Transverse colon (tissue), 4 donors: Measurements from ENCODE around the gene SIGLECL1. TPM values are rescaled to one million over a fixed set of nuclear protein-coding genes. Genes with fewer than 3 reads are reported as not detected.
A peak's percentile ranks its signal among the peaks of the same experiment; 100 is the strongest.
"Not testable (repeated sequence)": the region's sequence is repeated elsewhere in the genome, so short reads cannot be mapped to it uniquely, and the experiment has no call there.

Experiments used
- DNase-seq: peaks from one replicate; pipeline ENCODE4 v3.0.0-alpha.2; 2019
- H3K27ac ChIP-seq, 4 donors: fragments of 200-600 bp; sonication (generic); 2 replicates each; pipeline ENCODE4 v1.5.1; 2016 to 2018; ENCODE audit warnings: inconsistent platforms in 4 of 4
- H3K27me3 ChIP-seq: fragments of 200-600 bp; sonication (generic); 2 replicates; pipeline ENCODE4 v1.5.1; 2017; ENCODE audit warnings: inconsistent platforms
- H3K36me3 ChIP-seq, 4 donors: fragments of 200-600 bp; sonication (generic); 2 replicates each; pipeline ENCODE4 v1.5.1; 2017 to 2019; ENCODE audit warnings: inconsistent platforms in 4 of 4
- H3K4me1 ChIP-seq, 4 donors: fragments of 200-600 bp; sonication (generic); 2 replicates each; pipeline ENCODE4 v1.5.1; 2017 to 2020; ENCODE audit warnings: inconsistent platforms in 4 of 4
- H3K4me3 ChIP-seq, 4 donors: fragments of 200-600 bp; sonication (generic); 1 replicate in 1 of 4; 2 replicates in 3 of 4; pipeline versions ENCODE4 v1.5.1 to v1.6.1; 2017 to 2019; ENCODE audit warnings: inconsistent platforms in 4 of 4
- H3K9me3 ChIP-seq, 2 donors: fragments of 200-600 bp; sonication (generic); 2 replicates each; pipeline ENCODE4 v1.5.1; 2017 to 2019; ENCODE audit warnings: inconsistent platforms in 2 of 2
- EP300 ChIP-seq: sonication (generic); formaldehyde crosslinking; IDR thresholded peaks from one replicate; pipeline ENCODE4 v1.6.1; 2017; ENCODE audit warnings: antibody characterized with exemption, low read depth
- POLR2A ChIP-seq: fragments of 450-650 bp; IDR thresholded peaks from one replicate; pipeline ENCODE4 v1.6.1; 2016; ENCODE audit warnings: antibody characterized with exemption, mild to moderate bottlenecking, moderate library complexity
- POLR2AphosphoS5 ChIP-seq, 3 donors: sonication (generic); formaldehyde crosslinking; IDR thresholded peaks; one replicate each; pipeline ENCODE4 v1.6.1; 2016; ENCODE audit warnings: antibody characterized with exemption in 3 of 3
- WGBS, 2 donors: methylation state at CpG; one replicate each; pipeline ENCODE4 v1.1.5; 2018; ENCODE audit warnings: low coverage in 1 of 2; 5-methylcytosine and 5-hydroxymethylcytosine counted together
- in situ Hi-C, 4 donors: fragments of 200-750 bp; cut with MboI; loops; one replicate each; pipeline versions ENCODE4 v1.15.0 to v1.15.1; 2017; ENCODE audit warnings: low sequenced_read_pairs in 3 of 4, low pct_ligation_motif_present in 1 of 4, low pct_unique_long_range_greater_than_20kb in 1 of 4
- intact Hi-C: fragments of 100-400 bp; cut with DNase I; formaldehyde crosslinking; loops from one replicate; pipeline ENCODE4 v1.15.1; 2023; ENCODE audit warnings: low total_unique reads
- total RNA-seq, 4 donors: library from RNA; depleted of rRNA; stranded (reverse); fragments of >200 nt; gene quantifications; one replicate each; pipeline ENCODE4 v1.1.0, GENCODE V29; 2016
- TF ChIP-seq, protein P1 (sequence below), 5 experiments: fragments of 200-600 bp in 3 of 5; fragments of 450-650 bp in 2 of 5; sonication (generic) in 3 of 5; IDR thresholded peaks; 1 replicate in 2 of 5; 2 replicates in 3 of 5; pipeline ENCODE4 v1.5.1; 2016 to 2017; ENCODE audit warnings: antibody characterized with exemption in 5 of 5, inconsistent platforms in 3 of 5, mild to moderate bottlenecking in 2 of 5, moderate library complexity in 1 of 5

SIGLECL1 gene
- total RNA-seq, 4 donors from 2014 or later, result not detected

DNA sequence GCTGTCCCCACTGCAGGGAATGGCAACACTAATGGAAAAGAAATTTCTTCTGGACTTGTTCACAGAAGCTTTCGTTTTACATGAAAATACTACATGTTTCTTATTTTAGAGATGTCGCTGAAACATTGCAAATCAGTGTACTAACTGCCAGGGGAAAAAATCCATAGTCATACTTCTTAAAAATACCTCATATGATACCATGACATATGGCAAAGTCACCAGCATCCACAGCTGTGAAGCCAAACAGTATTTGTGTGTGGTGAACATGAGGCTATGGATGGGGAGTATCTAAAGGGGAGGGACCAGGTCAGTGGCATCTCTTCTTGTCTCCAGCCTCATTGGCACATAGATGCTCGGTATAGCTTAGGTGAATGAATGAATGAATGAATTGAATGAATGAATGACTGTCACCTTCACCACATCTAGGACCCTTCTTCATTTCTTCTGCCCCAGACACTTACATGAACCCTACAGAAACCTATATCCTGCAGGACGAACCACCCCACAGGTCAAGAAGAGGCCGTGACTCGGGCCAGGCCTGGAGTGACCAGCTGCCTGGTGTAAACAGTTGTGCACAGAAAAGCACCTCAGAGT lies 40.6 kb upstream of the SIGLECL1 start:
- intact Hi-C loops (no loop called here), in situ Hi-C loops (no loop called here)
- H3K27me3 ChIP-seq, result no peaks in the 10 kb centered on the region
- WGBS, 2 donors, result 65 to 77% methylated on average over 3 to 6 of the region's 6 CpGs
- H3K4me3 ChIP-seq, result no peak overlapping the region
- no peak overlapping the region for H3K27ac ChIP-seq
- no peak for TF ChIP-seq POLR2A
- TF ChIP-seq, protein P1, sequence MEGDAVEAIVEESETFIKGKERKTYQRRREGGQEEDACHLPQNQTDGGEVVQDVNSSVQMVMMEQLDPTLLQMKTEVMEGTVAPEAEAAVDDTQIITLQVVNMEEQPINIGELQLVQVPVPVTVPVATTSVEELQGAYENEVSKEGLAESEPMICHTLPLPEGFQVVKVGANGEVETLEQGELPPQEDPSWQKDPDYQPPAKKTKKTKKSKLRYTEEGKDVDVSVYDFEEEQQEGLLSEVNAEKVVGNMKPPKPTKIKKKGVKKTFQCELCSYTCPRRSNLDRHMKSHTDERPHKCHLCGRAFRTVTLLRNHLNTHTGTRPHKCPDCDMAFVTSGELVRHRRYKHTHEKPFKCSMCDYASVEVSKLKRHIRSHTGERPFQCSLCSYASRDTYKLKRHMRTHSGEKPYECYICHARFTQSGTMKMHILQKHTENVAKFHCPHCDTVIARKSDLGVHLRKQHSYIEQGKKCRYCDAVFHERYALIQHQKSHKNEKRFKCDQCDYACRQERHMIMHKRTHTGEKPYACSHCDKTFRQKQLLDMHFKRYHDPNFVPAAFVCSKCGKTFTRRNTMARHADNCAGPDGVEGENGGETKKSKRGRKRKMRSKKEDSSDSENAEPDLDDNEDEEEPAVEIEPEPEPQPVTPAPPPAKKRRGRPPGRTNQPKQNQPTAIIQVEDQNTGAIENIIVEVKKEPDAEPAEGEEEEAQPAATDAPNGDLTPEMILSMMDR (IDR thresholded peaks at IDR 0.05), result no peak
- no peak for TF ChIP-seq POLR2AphosphoS5 (IDR thresholded peaks at IDR 0.05)
- no peak for TF ChIP-seq EP300
- DNase-seq, result no peak
- no peaks in the 10 kb centered on the region for H3K36me3 ChIP-seq
- H3K4me1 ChIP-seq, result no peaks in the 10 kb centered on the region
- H3K9me3 ChIP-seq, result no peaks in the 10 kb centered on the region

DNA sequence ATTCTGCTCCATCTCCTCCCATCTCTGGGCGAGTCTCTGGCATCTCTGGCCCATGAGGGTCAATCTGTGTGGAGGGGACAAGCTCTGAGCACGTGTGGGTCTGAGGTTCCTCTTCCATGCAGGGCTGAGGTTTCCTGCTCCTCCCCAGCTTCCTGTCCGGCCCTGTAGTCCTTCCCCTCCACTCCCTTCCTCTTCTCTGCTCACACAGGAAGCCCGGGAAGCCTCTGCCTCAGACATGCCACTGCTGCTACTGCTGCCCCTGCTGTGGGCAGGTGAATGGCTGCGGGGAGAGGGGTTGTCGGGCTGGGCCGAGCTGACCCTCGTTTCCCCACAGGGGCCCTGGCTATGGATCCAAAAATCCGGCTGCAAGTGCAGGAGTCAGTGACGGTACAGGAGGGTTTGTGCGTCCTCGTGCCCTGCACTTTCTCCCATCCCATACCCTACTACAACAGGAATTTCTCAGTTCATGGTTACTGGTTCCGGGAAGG lies 40.0 kb upstream of the SIGLECL1 start:
- H3K4me3 ChIP-seq, in situ Hi-C loops, H3K4me1 ChIP-seq, H3K27ac ChIP-seq, H3K36me3 ChIP-seq, H3K9me3 ChIP-seq, H3K27me3 ChIP-seq, intact Hi-C loops: not testable (repeated sequence)
- peak; percentile 18 for DNase-seq
- 50% methylated on average over 13 of the region's 13 CpGs; no CpG with 5 or more reads in 1 of the 2 donors for WGBS, 2 donors

DNA sequence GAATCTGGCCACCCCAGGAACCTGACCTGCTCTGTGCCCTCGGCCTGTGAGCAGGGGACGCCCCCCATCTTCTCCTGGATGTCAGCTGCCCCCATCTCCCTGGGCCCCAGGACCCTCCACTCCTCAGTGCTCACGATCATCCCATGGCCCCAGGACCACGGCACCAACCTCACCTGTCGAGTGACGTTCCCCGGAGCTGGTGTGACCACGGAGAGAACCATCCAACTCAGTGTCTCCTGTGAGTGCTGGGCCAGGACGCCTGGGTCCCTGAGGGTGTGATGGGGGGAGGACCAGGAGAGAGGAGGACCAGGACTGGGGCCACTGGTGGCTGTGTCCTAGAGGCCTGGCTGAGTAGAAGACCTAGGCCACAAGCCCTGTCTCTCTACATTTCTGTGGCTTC lies 39.0 kb upstream of the SIGLECL1 start:
- DNase-seq, result no peak
- Histone ChIP-seq H3K27ac (no peak overlapping the region), H3K9me3 (no peaks in the 10 kb centered on the region), H3K4me1 (no peaks in the 10 kb centered on the region), H3K36me3 (no peaks in the 10 kb centered on the region), H3K27me3 (no peaks in the 10 kb centered on the region), H3K4me3 (no peak overlapping the region)
- in situ Hi-C loops (no loop called here), intact Hi-C loops (no loop called here)
- TF ChIP-seq, protein P1 (IDR thresholded peaks at IDR 0.05), result no peak
- no peak for TF ChIP-seq POLR2AphosphoS5 (IDR thresholded peaks at IDR 0.05)
- TF ChIP-seq EP300, result no peak
- no peak for TF ChIP-seq POLR2A
- 86% methylated on average over 9 of the region's 9 CpGs; no CpG with 5 or more reads in 1 of the 2 donors for WGBS, 2 donors

DNA sequence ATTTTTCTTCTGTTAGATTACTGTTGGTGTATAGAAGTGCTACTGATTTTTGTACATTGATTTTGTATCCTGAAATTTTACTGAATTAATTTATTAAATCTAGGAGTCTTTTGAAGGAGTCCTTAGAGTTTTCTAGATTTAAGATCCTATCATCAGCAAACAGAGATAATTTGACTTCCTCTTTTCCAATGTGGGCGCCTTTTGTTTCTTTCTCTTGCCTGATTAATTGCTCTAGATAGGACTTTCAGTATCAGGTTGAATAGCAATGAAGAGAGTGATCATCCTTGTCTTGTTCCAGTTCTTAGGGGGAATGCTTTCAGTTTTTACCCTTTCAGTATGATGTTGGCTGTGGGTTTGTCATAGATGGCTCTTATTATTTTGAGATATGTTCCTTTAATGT lies 31.6 kb upstream of the SIGLECL1 start:
- H3K27me3 ChIP-seq, result peaks cover 7% of the 10 kb centered on the region
- H3K27ac ChIP-seq, result no peak overlapping the region
- no peak overlapping the region for H3K4me3 ChIP-seq
- 48 to 64% methylated on average over 1 of the region's 1 CpG for WGBS, 2 donors
- H3K4me1 ChIP-seq, result no peaks in the 10 kb centered on the region
- in situ Hi-C loops, result no loop called here
- DNase-seq, result no peak
- H3K36me3 ChIP-seq, result no peaks in the 10 kb centered on the region
- TF ChIP-seq EP300 (no peak), POLR2AphosphoS5 (IDR thresholded peaks at IDR 0.05) (no peak), POLR2A (no peak)
- TF ChIP-seq, protein P1 (IDR thresholded peaks at IDR 0.05), result no peak
- no peaks in the 10 kb centered on the region for H3K9me3 ChIP-seq
- intact Hi-C loops, result no loop called here

DNA sequence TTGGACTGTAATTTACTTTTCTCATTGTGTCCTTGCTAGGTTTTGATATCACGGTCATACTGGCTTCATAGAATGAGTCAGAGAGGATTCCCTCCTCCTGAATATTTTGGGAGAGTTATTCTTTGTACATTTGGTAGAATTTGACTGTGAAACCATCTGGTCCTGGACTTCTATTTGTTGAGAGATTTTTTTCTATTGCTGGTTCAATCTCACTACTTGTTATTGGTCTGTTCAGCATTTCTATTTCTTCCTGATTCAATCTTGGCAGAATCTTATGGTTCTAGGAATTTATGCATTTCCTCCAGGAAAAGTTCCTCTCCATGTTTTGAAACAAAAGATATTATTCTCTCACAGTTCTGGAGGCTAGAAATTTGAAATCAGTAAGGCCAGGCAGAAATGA lies 30.9 kb upstream of the SIGLECL1 start:
- H3K4me3 ChIP-seq, result no peak overlapping the region
- no peak overlapping the region for H3K27ac ChIP-seq
- H3K36me3 ChIP-seq, result no peaks in the 10 kb centered on the region
- H3K9me3 ChIP-seq, result no peaks in the 10 kb centered on the region
- no peak for DNase-seq
- peaks cover 7% of the 10 kb centered on the region for H3K27me3 ChIP-seq
- no peaks in the 10 kb centered on the region for H3K4me1 ChIP-seq
- in situ Hi-C loops, result no loop called here
- TF ChIP-seq EP300, result no peak
- TF ChIP-seq POLR2AphosphoS5 (IDR thresholded peaks at IDR 0.05), result no peak
- no peak for TF ChIP-seq POLR2A
- TF ChIP-seq, protein P1 (IDR thresholded peaks at IDR 0.05), result no peak
- WGBS, 2 donors, result 77 to 86% methylated on average over 1 of the region's 1 CpG
- intact Hi-C loops, result no loop called here
